HG02885 (cell line): ENCODE results near the gene DIRAS2.

Source experiments
- ATAC-seq: cut with Tn5 transposase; IDR thresholded peaks from one replicate; pipeline ENCODE4 v1.9.1; 2021; ENCODE audit warnings: mild to moderate bottlenecking; ENCODE audit not compliant: unreplicated experiment, poor library complexity

DIRAS2 gene

GRCh38 chr9:90616806-90617205, 25.8 kb downstream of the DIRAS2 start:
- no peak for ATAC-seq

GRCh38 chr9:90613502-90613901, 29.1 kb downstream of the DIRAS2 start:
- ATAC-seq, result no peak

GRCh38 chr9:90612957-90613356, 29.7 kb downstream of the DIRAS2 start:
- ATAC-seq, result no peak

GRCh38 chr9:90611568-90611967, 31.1 kb downstream of the DIRAS2 start:
- no peak for ATAC-seq

- no peak for ATAC-seq
These were observed 31.5 kb downstream of the DIRAS2 start for GRCh38 chr9:90611121-90611520.

- no peak for ATAC-seq
These were observed 34.7 kb downstream of the DIRAS2 start for GRCh38 chr9:90607701-90608516.

- ATAC-seq, result no peak
These were observed 42.6 kb downstream of the DIRAS2 start for GRCh38 chr9:90600029-90600428.

- ATAC-seq, result no peak
These were observed 44.4 kb downstream of the DIRAS2 start for GRCh38 chr9:90598191-90598590.

GRCh38 chr9:90593646-90594045, 49.0 kb downstream of the DIRAS2 start:
- ATAC-seq, result no peak

GRCh38 chr9:90580576-90580975, 62.0 kb downstream of the DIRAS2 start:
- ATAC-seq, result no peak

- ATAC-seq, result no peak
These were observed 63.4 kb downstream of the DIRAS2 start for GRCh38 chr9:90579181-90579580.

- ATAC-seq, result no peak
These were observed 64.4 kb downstream of the DIRAS2 start for GRCh38 chr9:90578126-90578815.

- no peak for ATAC-seq
These were observed 73.1 kb downstream of the DIRAS2 start for GRCh38 chr9:90569511-90569910.

GRCh38 chr9:90568667-90569066, 74.0 kb downstream of the DIRAS2 start:
- no peak for ATAC-seq

- ATAC-seq, result no peak
These were observed 80.4 kb downstream of the DIRAS2 start for GRCh38 chr9:90562229-90562628.
